ENCODE measurements around the gene FMNL2.

FMNL2 gene

DNA sequence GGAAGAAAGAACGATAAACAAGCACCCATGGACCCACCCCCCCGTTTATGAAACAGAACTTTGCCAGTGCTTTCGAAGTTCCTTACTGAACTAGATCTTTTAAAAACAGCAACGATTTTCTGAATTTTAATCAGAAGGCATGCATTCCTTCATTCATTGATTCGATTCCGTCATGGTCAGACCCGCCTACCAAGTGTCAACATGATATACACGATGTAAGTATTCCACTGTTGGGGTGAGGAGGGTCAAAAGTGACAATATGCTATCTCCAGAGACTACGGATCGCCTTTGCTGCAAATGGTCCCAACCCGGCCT is 316 bp upstream of the FMNL2 start:
- no peak for DNase-seq
- no peak overlapping the region for H2AFZ ChIP-seq (ENCODE audit: low read depth, low read length)
- 17% methylated on average over 10 of the region's 11 CpGs for WGBS
- H3K79me1 ChIP-seq (replicated peaks; ENCODE audit: low read length, poor library complexity, severe bottlenecking): peaks cover 2% of the 10 kb centered on the region
- H3K27ac ChIP-seq (ENCODE audit: low read length, poor library complexity, severe bottlenecking): no peak overlapping the region
- H3K23ac ChIP-seq (ENCODE audit: low read length in 2 of 2): no peak overlapping the region
- H4K91ac ChIP-seq (ENCODE audit: low read length): no peak overlapping the region
- no peaks in the 10 kb centered on the region for H3K27me3 ChIP-seq (ENCODE audit: control insufficient read depth in 1 of 2, insufficient read depth in 1 of 2, low read length in 2 of 2)
- no peak overlapping the region for H3K4ac ChIP-seq (ENCODE audit: low read depth in 1 of 2, low read length in 2 of 2)
- no peak overlapping the region for H3K18ac ChIP-seq (ENCODE audit: low read depth in 1 of 2, low read length in 2 of 2)
- no peak overlapping the region for H2BK12ac ChIP-seq (ENCODE audit: low read length in 2 of 2)
- no peak overlapping the region for H4K8ac ChIP-seq (ENCODE audit: low read length)
- H3K9me3 ChIP-seq (ENCODE audit: control insufficient read depth, low read length): no peaks in the 10 kb centered on the region
- peak overlapping the region; percentile 94 to 99 for H3K4me3 ChIP-seq (ENCODE audit: insufficient read depth in 1 of 2, low read depth in 1 of 2, low read length in 2 of 2)
- H3K9ac ChIP-seq (ENCODE audit: low read length): peak overlapping the region; percentile 95
- H3K36me3 ChIP-seq (ENCODE audit: control insufficient read depth in 1 of 2, insufficient read depth in 2 of 2, low read depth in 1 of 2, low read length in 2 of 2): no peaks in the 10 kb centered on the region
- H2BK5ac ChIP-seq (ENCODE audit: low read depth, low read length, poor library complexity, severe bottlenecking): no peak overlapping the region
- no peak overlapping the region for H3K14ac ChIP-seq (ENCODE audit: low read length in 2 of 2)
- H2BK15ac ChIP-seq (ENCODE audit: low read depth, poor library complexity, severe bottlenecking): no peak overlapping the region
- H2AK5ac ChIP-seq (ENCODE audit: low read length, severe bottlenecking): no peak overlapping the region
- H3K4me1 ChIP-seq (ENCODE audit: control insufficient read depth, insufficient read depth, low read depth, low read length): peaks cover 4% of the 10 kb centered on the region
- peak overlapping the region; percentile 46 for H3K4me2 ChIP-seq (ENCODE audit: low read length, poor library complexity, severe bottlenecking)
- H2BK120ac ChIP-seq (ENCODE audit: low read depth, low read length): no peak overlapping the region

DNA sequence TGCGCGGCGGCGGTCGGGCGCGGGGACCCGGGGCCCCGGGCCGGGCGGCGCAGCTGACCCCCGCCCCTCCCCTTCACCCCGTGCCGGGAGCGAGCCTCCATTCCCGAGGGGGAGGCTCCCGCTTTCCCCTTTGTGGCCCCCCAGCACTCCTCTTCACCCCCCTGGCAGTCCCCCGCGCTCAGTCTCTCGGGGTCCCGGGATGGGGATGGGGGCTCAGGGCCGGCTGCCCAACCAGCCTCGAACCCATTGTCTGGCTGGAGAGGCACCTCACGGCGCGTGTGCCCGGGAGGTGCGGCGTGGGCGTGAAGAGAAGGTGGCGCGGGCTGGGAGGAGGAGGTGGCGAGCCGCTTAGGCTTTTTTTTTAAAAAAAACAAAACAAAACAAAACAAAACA is 748 bp downstream of the FMNL2 start:
- Histone ChIP-seq H3K79me1 (replicated peaks; ENCODE audit: low read length, poor library complexity, severe bottlenecking) (peaks cover 2% of the 10 kb centered on the region), H2AK5ac (ENCODE audit: low read length, severe bottlenecking) (no peak overlapping the region), H3K36me3 (ENCODE audit: control insufficient read depth in 1 of 2, insufficient read depth in 2 of 2, low read depth in 1 of 2, low read length in 2 of 2) (no peaks in the 10 kb centered on the region), H3K4me3 (ENCODE audit: insufficient read depth in 1 of 2, low read depth in 1 of 2, low read length in 2 of 2) (peak overlapping the region; percentile 94 to 99), H3K27ac (ENCODE audit: low read length, poor library complexity, severe bottlenecking) (no peak overlapping the region), H3K4ac (ENCODE audit: low read depth in 1 of 2, low read length in 2 of 2) (peak overlapping the region; percentile 70 to 96), H3K27me3 (ENCODE audit: control insufficient read depth in 1 of 2, insufficient read depth in 1 of 2, low read length in 2 of 2) (no peaks in the 10 kb centered on the region), H3K9me3 (ENCODE audit: control insufficient read depth, low read length) (no peaks in the 10 kb centered on the region), H3K4me2 (ENCODE audit: low read length, poor library complexity, severe bottlenecking) (peak overlapping the region; percentile 60), H4K8ac (ENCODE audit: low read length) (peak overlapping the region; percentile 50), H3K9ac (ENCODE audit: low read length) (peak overlapping the region; percentile 95), H2AFZ (ENCODE audit: low read depth, low read length) (peak overlapping the region; percentile 78), H2BK15ac (ENCODE audit: low read depth, poor library complexity, severe bottlenecking) (peak overlapping the region; percentile 81), H3K23ac (ENCODE audit: low read length in 2 of 2) (peak overlapping the region; percentile 85 to 96), H3K18ac (ENCODE audit: low read depth in 1 of 2, low read length in 2 of 2) (peak overlapping the region; percentile 87 to 96), H2BK12ac (ENCODE audit: low read length in 2 of 2) (peak overlapping the region; percentile 32 to 71), H2BK5ac (ENCODE audit: low read depth, low read length, poor library complexity, severe bottlenecking) (peak overlapping the region; percentile 73), H2BK120ac (ENCODE audit: low read depth, low read length) (peak overlapping the region; percentile 83), H3K4me1 (ENCODE audit: control insufficient read depth, insufficient read depth, low read depth, low read length) (peaks cover 4% of the 10 kb centered on the region), H4K91ac (ENCODE audit: low read length) (peak overlapping the region; percentile 78), H3K14ac (ENCODE audit: low read length in 2 of 2) (peak overlapping the region; percentile 79 to 98)
- DNase-seq: no peak
- no CpG with 5 or more reads among the region's 35 CpGs for WGBS

DNA sequence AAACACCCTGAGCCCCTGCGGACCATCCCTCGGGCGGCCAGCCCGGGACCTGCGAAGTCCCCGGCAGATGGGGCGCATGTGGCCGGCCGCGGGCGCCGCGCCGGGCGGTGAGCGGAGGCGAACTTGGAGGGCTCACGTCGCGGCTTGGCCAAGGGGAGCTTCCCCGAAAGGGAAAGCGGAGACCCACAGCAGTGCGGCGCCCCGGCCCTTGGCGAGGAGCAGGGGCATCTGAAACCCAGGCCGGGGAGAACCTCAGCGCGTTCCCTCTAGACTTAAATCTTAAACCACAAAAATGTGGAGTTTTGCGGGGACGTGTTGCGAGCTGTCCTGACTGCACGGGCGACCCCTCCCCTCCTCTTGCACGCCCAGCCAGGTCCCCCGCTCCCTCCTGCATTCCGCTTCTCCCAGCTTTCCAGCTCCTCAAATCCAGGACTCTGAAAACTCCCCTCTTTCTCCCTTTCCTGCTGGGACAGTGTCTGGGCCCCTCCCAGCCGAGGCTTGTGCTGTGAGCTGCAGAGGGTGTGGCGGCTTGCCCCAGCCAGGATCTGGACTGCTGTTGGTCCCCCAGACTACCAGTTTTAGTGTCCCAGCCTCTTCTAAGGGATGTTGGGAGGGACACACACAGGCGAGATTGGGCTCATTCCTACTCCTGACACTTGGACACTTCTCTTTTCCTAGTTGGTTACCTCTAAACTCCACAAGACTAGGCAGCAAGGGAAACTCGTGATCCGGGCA is 1.3 kb downstream of the FMNL2 start:
- Histone ChIP-seq H3K79me1 (replicated peaks; ENCODE audit: low read length, poor library complexity, severe bottlenecking) (peaks cover 2% of the 10 kb centered on the region), H2BK12ac (ENCODE audit: low read length in 2 of 2) (peak overlapping the region; percentile 54 to 73), H3K27me3 (ENCODE audit: control insufficient read depth in 1 of 2, insufficient read depth in 1 of 2, low read length in 2 of 2) (no peaks in the 10 kb centered on the region), H3K4me2 (ENCODE audit: low read length, poor library complexity, severe bottlenecking) (peak overlapping the region; percentile 60), H2AFZ (ENCODE audit: low read depth, low read length) (peak overlapping the region; percentile 42), H3K14ac (ENCODE audit: low read length in 2 of 2) (peak overlapping the region in 1 of 2 experiments; percentile 84), H3K9me3 (ENCODE audit: control insufficient read depth, low read length) (no peaks in the 10 kb centered on the region), H4K8ac (ENCODE audit: low read length) (peak overlapping the region; percentile 8), H3K4ac (ENCODE audit: low read depth in 1 of 2, low read length in 2 of 2) (peak overlapping the region in 1 of 2 experiments; percentile 86), H3K9ac (ENCODE audit: low read length) (peak overlapping the region; percentile 95), H3K23ac (ENCODE audit: low read length in 2 of 2) (peak overlapping the region in 1 of 2 experiments; percentile 48), H4K91ac (ENCODE audit: low read length) (peak overlapping the region; percentile 56), H2BK15ac (ENCODE audit: low read depth, poor library complexity, severe bottlenecking) (peak overlapping the region; percentile 81), H2BK5ac (ENCODE audit: low read depth, low read length, poor library complexity, severe bottlenecking) (peak overlapping the region; percentile 75), H2AK5ac (ENCODE audit: low read length, severe bottlenecking) (no peak overlapping the region), H3K36me3 (ENCODE audit: control insufficient read depth in 1 of 2, insufficient read depth in 2 of 2, low read depth in 1 of 2, low read length in 2 of 2) (no peaks in the 10 kb centered on the region), H3K27ac (ENCODE audit: low read length, poor library complexity, severe bottlenecking) (peak overlapping the region; percentile 81), H3K18ac (ENCODE audit: low read depth in 1 of 2, low read length in 2 of 2) (peak overlapping the region; percentile 23 to 94), H2BK120ac (ENCODE audit: low read depth, low read length) (no peak overlapping the region), H3K4me1 (ENCODE audit: control insufficient read depth, insufficient read depth, low read depth, low read length) (peaks cover 4% of the 10 kb centered on the region), H3K4me3 (ENCODE audit: insufficient read depth in 1 of 2, low read depth in 1 of 2, low read length in 2 of 2) (peak overlapping the region; percentile 94 to 99)
- WGBS: under 1% methylated on average over 42 of the region's 42 CpGs
- DNase-seq: peak; percentile 65

DNA sequence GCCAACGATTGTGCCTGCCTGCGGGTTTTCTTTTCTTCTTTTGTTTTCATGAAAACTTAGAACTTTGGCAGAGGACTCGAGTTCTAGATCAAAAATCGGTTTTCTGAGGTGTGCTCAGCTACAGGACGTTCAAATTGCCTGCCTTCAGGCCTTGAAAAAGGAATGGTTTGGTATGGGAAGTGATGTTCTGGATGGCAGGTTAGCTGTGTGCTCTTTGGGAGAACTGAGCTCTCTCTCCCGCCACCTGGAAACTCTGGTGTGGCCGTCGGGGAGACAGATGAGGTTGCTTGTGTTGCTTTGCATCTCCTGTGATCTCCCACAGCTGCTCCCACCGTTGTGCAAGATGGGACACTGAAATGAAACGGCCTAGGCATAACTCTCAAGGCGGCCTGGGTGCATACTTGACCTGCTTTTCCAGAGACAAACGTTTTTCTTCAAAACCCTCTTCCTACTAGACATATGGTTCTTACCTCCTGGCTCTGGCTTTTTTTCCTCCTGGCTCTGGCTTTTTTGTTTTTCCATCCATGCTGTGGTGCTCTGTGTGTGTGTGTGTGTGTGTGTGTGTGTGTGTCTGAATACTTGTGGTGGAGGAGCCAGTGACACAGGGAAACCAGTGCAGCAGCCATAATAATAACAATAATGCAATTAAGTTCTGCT is 2.0 kb downstream of the FMNL2 start:
- 8% methylated on average over 12 of the region's 12 CpGs for WGBS
- Histone ChIP-seq H3K27ac (ENCODE audit: low read length, poor library complexity, severe bottlenecking) (peak overlapping the region; percentile 81), H2BK120ac (ENCODE audit: low read depth, low read length) (no peak overlapping the region), H3K4me1 (ENCODE audit: control insufficient read depth, insufficient read depth, low read depth, low read length) (peaks cover 4% of the 10 kb centered on the region), H3K79me1 (replicated peaks; ENCODE audit: low read length, poor library complexity, severe bottlenecking) (peaks cover 5% of the 10 kb centered on the region), H3K14ac (ENCODE audit: low read length in 2 of 2) (no peak overlapping the region), H4K8ac (ENCODE audit: low read length) (peak overlapping the region; percentile 23), H3K9ac (ENCODE audit: low read length) (peak overlapping the region; percentile 95), H2BK12ac (ENCODE audit: low read length in 2 of 2) (no peak overlapping the region), H3K27me3 (ENCODE audit: control insufficient read depth in 1 of 2, insufficient read depth in 1 of 2, low read length in 2 of 2) (no peaks in the 10 kb centered on the region), H3K9me3 (ENCODE audit: control insufficient read depth, low read length) (no peaks in the 10 kb centered on the region), H2AFZ (ENCODE audit: low read depth, low read length) (no peak overlapping the region), H4K91ac (ENCODE audit: low read length) (peak overlapping the region; percentile 65), H3K4ac (ENCODE audit: low read depth in 1 of 2, low read length in 2 of 2) (peak overlapping the region; percentile 2 to 3), H3K23ac (ENCODE audit: low read length in 2 of 2) (no peak overlapping the region), H2AK5ac (ENCODE audit: low read length, severe bottlenecking) (no peak overlapping the region), H2BK5ac (ENCODE audit: low read depth, low read length, poor library complexity, severe bottlenecking) (no peak overlapping the region), H3K4me3 (ENCODE audit: insufficient read depth in 1 of 2, low read depth in 1 of 2, low read length in 2 of 2) (peak overlapping the region; percentile 94 to 99), H3K18ac (ENCODE audit: low read depth in 1 of 2, low read length in 2 of 2) (peak overlapping the region; percentile 49 to 94), H3K36me3 (ENCODE audit: control insufficient read depth in 1 of 2, insufficient read depth in 2 of 2, low read depth in 1 of 2, low read length in 2 of 2) (no peaks in the 10 kb centered on the region), H3K4me2 (ENCODE audit: low read length, poor library complexity, severe bottlenecking) (peak overlapping the region; percentile 60), H2BK15ac (ENCODE audit: low read depth, poor library complexity, severe bottlenecking) (no peak overlapping the region)
- peak; percentile 84 for DNase-seq

All from mesenchymal stem cell (in vitro differentiated cells and primary cell).